GM19193 (cell line): Measurements from ENCODE around the gene OVOL1.

ENCODE experiments used
- POLR2A ChIP-seq: IDR thresholded peaks from 4 replicates; pipeline ENCODE4 v1.6.1; 2011; ENCODE audit not compliant: insufficient read depth, insufficient read length; ENCODE audit errors: extremely low read depth

The OVOL1 gene

GRCh38 chr11:65774525-65775306, 12.1 kb upstream of the OVOL1 start:
- TF ChIP-seq POLR2A, result no peak

- TF ChIP-seq POLR2A, result no peak
Measured at GRCh38 chr11:65776196-65776595, 10.7 kb upstream of the OVOL1 start.

DNA sequence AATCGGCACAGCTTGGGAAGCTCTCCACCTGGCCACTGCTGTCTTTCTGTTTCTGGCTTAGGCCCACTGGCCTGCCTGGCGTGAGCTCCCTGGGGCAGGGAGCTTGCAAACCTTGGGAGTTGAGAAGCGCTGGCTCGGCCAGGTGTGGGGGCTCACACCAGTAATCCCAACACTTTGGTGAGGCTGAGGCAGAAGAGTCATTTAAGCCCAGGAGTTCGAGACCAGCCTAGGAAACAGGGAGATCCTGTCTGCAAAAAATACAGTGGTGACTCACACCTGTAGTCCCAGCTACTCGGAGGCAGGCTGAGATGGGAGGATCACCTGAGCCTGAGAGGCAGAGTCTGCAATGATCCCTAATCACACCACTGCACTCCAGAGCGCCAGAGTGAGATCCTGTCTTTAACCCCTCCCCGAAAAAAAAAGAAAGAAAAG, 10.1 kb upstream of the OVOL1 start:
- TF ChIP-seq POLR2A, result no peak

DNA sequence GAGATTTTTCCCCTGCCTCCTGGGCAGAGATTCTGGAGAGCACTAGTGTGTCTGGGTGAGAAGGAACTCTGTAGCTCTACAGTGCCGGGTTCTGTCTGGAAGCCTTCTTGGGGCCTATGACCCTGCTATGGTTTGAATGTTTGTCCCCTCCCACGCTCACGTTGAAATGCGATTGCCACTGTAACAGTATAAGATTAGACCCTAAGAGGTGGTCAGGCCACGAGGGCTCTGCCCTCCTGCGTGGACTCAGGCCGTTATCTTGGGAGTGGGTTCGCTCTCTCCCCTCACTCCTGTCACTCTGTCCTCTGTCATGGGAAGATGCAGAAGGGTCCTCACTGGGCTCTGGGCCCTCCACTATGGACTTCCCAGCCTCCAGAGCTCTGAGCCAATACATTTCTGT, 9.6 kb upstream of the OVOL1 start:
- no peak for TF ChIP-seq POLR2A

GRCh38 chr11:65777821-65778361, 9.0 kb upstream of the OVOL1 start:
- no peak for TF ChIP-seq POLR2A

DNA sequence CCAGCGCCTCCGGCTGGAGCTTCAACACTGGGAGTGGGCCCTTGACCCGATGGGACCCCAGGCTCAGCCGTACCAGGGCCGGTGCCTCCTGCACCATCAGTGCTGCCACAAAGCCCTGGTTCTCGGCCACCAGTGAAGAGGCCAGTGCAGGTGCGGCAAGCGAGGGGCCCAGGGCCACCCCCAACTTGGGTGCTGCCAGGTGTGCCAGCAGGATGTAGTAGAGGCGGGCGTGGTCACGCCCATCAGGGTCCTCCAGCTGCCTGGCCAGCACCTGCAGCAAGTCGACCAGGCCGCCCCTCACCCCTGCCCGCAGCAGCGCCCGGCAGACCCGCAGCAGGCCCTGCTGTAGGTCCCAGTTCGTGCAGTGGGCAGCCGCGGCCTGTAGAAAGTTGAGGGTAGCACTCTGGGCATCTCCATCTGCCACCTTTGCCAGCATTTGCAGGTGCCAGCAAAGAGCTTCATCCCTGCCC, 8.4 kb upstream of the OVOL1 start:
- TF ChIP-seq POLR2A, result no peak

DNA sequence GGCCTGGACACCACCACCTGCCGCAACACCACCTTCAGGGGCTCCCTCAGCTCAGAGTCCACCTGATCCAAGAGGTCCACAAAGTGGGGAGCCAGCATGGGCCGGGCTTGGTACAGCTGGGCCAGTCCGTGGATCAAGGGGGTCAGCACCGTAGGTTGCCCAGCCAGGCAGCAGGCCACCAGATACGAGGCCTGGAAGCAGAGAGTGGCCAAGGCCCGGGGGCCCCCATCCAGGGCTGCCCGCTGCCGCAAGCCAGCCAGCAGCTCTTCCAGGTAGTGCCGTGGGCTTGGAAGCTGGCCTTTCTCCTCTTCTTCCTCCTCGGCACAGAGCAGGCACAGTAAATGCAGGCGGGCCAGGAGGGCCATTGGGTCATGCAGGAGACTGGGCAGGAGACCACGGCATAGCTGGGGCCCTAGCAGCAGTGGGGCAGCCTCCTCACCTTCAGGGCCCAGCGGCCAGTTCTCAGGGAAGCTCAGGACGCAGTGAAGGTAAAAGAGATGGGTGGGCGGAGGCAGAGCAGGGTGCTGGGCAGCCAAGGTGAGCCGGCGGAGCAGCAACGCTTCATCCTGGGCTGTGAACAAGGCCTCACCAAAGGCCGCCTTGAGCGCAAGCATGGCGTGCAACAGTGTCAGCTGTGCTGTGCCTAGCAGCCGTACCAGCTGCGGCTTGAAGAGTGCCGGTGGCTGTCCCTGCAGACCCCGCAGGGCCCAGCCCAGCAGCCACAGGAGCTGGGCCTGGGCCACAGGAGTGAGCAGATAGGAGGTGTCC, 7.8 kb upstream of the OVOL1 start:
- no peak for TF ChIP-seq POLR2A

- TF ChIP-seq POLR2A, result no peak
Measured at GRCh38 chr11:65779669-65779918, 7.3 kb upstream of the OVOL1 start.

DNA sequence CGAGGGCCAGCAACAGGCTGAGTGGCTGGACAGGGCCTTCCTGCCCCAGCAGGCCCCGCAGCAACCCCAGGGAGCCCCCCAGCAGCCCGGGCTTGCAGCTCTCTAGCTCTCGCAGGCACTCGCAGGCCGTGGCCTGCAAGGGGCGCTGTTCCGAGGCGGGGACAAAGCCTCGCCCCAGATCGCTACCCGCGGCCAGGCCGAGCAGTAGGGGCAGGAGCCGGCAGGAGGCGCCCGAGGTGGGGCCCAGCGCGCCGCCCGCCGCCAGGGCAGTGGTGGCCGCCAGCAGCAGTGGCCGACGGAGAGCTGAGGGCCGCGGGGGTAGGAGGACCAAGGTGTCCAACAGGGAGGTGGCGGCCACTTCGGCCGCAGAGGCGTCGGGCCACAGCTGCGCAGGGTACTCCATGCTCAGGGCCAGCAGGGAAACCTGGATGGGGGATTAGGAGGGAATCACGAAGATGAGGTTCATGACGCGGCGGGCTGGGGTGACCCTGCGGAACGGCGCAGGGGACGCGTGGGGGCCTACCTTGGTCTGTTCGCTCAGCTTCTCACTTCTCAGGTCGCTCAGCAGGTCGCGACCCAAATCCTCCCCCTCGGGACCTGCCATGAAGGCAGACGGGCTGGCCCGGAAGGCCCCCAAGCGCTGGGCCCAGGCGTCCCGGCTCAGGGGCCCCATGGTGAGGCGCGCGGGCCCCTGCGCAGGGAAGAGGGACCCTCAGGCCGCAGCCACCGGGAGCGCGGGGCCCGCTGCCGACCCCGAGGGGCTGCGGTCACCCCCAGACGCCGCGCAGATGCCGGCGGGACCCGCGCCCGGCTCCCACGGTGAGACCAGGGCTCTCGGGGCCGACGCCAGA, 6.7 kb upstream of the OVOL1 start:
- no peak for TF ChIP-seq POLR2A

DNA sequence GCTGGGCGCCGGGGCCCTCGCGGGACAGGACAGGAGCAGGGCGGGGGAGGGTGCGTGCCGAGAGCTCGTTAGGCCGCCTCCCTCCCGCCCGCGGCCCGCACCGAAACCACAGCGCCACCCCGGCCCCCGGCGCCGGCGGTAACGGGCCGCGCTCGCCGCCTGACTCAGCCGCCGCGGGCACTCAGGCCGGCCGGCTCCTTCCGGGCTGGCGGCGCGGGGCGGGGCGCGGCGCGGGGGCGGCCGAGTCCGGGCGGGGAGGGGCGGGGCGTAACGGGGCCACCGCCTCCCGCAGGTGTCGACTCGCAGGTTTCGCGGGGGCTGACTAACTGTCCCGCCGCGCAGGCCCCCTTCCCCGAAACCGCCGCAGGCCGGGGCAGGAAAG, 6.1 kb upstream of the OVOL1 start, which contains the start of gene AP5B1:
TSS of gene AP5B1 (minus strand) at position 207 of the 382 bp plus-strand sequence. CDS start 385 bp downstream, outside the sequence.
- peak; percentile 56 for TF ChIP-seq POLR2A

GRCh38 chr11:65781152-65781961, 5.5 kb upstream of the OVOL1 start:
- TF ChIP-seq POLR2A, result no peak

GRCh38 chr11:65781962-65782815, 4.7 kb upstream of the OVOL1 start:
- no peak for TF ChIP-seq POLR2A

DNA sequence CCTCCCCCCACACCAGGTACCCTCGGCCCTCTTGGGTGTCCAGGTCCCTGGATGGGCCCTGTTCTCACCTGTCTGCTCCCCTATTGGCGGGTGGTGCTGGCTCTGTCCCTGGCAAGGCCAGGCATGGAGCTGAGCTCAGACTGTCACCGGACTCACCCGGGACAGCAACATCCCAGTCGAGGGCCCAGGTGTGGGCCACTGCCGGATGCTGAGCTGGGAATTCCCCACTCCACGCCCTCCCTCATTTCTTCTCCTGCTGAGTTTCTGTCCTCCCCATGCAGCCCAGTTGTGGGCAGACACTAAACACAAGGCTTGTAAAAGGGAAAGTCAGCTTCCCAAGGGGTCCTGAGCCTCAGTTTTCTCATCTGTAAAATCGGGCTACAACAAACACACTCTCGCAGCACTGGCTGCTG, 4.0 kb upstream of the OVOL1 start:
- no peak for TF ChIP-seq POLR2A
